ENCODE measurements around the gene TPBGL.

The TPBGL gene

DNA sequence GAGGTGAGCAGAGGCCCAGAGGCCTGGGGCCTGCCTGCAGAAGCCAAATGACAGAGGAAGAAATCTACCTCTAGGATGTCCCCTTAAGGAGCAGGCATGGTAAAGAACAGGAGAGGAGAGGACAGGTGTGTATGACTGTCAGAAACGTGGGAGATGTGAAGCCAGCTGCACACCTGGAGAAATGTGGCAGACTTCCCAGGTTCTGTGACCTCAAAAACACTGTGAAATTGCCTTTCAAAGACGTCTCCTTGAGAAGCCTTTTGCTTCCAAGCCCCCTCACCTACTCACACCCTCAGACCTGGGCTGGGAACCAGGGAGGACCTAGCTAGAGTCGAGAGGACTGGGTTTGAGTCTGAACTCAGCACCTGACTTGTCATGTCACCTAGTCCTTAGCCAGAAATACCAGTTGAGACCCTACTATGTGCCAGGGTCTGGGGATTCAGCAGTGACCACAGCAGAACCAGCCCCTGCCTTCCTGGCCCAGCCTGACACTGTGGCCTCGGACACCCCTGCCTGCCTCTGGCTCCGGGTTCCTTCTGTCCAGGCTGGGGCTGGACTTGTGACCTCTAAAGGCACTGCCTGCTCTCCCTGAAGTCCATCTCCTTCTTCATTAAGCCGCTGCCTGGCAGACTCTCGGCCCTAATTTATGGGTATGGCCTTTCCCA lies 5.6 kb downstream of the TPBGL start:
- no peak for DNase-seq (ENCODE audit: low read depth)

DNA sequence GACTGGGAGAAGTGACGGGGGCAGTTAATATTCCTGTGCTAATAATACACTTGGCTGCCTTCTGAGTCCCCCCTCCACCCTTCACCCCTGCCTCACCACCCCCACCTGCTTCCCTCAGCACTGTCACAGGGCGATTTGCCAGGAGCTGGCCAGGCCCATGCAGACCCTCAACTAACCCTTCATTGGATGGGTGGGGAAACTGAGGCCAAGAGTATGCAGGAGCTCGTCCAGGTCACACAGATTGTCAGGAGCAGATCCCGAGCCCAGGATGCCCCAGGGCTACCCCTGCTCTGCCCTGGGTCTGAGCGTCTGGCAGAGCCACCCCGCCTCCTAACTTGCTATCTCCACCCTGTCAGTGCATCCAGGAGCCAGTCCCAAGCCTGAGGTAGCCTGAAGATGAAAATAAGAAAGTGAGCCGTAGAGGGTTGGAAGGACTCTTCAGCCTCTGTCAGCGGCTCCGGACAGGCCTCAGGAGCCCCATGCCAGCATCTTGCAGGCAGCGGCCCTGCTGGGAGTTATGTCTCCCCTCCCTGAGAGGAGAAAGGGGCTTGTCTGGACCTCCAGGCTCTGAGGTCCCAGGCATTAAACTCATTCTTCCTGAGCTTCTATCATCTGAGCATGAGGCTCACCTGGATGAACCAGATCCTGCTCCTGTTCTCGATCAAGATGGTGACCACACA lies 6.2 kb downstream of the TPBGL start:
- DNase-seq (ENCODE audit: low read depth): no peak

DNA sequence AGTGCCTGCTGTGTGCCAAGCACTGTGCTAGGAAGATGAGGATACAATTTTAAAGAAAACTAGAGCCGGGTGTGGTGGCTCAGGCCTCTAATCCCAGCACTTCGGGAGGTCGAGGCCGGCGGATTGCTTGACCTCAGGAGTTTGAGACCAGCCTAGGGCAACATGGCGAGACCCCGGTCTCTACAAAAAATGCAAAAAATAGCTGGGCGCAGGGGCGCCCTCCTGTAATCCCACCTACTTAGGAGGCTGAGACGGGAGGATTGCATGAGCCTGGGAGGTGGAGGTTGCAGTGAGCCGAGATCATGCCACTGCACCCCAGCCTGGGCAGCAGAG lies 8.3 kb downstream of the TPBGL start:
- no peak for DNase-seq (ENCODE audit: low read depth)

DNA sequence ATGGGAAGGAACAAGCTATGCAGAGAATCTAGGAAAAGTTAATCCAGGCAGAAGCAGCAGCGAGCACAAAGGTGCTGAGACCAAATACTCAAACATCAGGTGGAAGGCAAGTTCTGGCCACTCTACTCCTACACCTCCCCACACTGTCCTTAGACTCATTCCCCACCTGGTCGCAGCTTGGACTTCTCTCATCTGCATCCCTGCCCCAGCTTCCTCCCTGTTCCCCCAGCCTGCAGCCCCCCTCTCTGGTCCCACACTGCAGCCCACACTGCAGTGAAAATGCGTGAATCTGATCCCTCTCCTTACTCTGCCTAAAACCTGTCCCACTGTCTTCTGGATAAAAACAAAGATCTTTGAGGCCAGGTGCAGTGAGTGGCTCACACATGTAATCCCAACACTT lies 9.1 kb downstream of the TPBGL start:
- DNase-seq (ENCODE audit: low read depth): no peak

DNA sequence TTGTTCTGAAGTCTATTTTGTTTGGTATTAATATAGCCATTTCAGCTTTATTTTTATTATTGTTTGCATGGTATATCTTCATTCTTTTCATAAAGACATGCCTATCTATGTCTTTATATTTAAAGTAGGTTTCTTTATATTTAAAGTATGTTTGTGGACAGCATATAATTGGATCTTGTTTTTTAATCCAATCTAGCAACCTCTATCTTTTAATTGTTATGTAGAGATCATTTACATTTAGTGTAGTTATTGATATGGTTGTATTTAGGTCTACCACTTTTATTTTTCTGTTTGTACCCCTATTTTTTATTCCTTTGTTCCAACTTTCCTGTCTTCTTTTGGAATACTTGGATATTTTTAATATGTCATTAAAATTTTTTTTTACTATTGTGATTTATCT lies 13.8 kb downstream of the TPBGL start:
- DNase-seq (ENCODE audit: low read depth): no peak

DNA sequence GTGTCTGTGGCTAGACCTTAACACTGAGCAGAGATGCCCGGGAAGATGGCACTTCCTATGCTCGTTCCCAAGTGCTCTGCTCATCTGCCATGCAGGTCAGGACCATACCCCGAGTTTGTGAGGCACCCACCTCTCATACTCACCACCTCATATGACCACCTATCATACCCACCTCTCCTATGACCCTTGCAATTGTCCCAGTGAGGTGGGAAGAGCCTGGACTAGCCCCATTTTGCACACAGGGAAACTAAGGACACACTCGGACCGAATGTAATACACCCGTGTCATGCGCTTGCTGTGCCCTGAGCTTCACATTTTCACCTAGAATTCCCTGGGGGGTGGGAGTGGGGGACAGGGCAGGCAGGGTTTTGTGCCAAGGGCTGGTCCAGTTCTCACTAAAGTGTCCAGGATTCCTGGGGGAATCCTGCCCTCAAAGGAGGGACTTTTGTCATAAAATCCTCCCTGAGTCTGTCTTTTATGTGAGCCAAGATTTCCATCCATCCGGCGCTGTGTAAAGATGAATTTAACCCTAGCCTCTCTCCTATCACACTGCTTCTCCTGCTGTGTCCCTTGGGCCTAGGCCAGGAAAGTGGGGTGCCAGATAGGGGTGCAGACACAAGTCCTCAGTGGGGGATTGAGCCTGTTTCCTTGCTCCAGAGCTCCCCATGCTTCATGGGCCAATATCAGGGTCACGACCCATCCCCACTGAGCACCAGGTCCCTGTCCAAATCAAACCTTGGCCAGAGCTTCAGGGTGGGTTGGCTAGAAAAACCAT lies 20.0 kb downstream of the TPBGL start:
- no peak for DNase-seq (ENCODE audit: low read depth)

DNA sequence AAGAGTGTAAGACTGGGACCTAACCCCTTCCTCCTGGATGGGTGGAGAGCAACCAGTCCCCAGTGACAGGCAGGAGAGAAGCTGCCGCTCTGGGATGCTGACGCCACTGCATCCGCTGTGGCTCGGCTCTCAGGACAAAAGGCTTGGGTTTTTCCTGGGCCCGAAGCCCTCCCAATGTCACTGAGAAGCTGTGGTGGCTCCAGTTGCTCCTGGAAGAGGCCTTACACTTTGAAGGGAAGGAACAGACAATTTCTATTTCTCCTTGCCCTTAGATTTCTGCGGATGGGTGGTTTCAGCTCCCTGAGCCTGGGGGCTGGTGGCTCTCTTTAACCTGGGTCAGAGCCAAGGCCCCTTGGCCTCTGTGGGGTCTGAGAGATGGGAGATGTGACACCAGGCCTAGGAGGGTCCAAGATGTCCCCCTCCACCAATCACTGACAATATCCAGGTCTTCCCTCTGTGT lies 21.4 kb downstream of the TPBGL start:
- DNase-seq (ENCODE audit: low read depth): no peak

DNA sequence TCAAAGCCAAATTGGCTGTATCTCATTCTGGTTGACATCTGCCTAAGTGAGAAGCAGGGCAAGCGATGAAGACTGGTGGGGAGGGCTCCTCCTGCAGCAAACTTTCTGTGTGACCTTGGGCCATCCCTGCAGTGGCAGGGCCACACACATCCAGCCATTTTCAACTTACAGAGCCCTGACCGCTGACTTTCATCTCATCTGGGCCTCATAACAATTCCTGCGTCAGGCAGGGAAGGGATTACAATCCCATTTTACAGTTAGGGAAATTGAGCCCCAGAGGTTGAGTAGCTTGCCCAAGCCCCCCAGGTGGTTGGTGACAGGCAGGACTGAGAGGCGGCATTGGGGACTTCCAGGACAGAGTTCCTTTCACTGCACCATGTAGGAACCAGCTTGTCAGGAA lies 21.9 kb downstream of the TPBGL start:
- DNase-seq (ENCODE audit: low read depth): no peak

DNA sequence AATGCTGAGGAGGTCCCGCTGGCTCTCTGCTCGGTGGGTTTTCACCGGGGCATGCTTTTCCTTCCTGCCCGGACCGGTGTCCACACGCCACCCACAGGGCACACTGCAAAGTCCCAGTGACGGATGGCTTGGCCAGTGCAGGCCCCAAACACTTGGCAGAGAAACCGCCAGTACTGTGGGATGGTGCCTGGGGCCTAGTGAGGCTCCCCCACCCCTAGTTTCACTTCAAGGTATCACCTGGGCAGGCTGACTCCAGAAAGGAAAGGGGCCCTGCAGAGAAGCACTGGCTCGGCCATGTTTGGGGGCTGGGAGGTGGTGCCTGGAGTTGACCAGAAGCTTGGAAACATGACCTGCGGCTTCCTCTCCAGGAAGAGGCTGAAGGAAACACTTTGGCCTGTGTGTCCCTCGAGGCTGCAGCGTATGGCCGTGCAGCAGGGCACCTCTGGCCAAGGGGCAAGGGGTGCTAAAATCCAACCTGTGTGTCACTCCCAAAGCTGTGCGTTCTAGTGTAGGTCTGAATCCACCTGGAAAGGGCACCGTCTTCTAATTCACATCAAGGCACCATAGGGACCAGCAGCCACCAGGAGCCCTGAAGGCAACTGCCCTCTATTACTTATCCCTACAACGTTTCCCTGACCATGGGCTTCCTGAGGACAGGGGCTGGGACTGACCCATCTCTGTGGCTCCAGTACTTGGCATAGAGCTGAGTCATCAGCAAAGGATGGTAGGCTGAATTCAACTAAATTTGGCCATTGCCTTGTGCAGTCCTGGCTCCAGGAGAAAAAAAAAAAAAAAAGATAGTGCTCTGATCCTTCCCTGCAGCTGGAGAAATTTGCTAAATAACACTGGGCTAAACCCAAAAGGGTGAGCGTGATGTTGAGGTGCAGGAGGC lies 22.6 kb downstream of the TPBGL start:
- no peak for DNase-seq (ENCODE audit: low read depth)

DNA sequence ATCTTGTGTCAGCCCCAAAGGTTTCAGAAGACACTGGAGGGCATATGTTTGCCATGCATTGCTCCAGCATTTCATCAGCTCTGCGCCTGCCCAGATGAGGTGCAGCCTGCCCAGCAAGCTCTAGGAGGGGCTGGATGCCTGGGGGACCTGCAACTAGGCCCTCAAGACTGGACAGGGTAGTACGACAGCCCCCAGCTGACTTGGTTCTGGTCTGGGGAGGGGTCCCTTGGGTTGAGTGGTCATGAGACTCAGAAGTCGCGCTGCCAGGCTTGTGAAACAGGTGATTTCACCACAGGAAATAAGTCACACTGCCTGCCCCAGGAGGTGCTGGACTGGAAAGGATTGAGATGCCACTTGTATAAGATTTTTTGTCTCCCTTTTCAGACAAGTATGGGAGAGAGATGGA lies 23.4 kb downstream of the TPBGL start:
- no peak for DNase-seq (ENCODE audit: low read depth)

DNA sequence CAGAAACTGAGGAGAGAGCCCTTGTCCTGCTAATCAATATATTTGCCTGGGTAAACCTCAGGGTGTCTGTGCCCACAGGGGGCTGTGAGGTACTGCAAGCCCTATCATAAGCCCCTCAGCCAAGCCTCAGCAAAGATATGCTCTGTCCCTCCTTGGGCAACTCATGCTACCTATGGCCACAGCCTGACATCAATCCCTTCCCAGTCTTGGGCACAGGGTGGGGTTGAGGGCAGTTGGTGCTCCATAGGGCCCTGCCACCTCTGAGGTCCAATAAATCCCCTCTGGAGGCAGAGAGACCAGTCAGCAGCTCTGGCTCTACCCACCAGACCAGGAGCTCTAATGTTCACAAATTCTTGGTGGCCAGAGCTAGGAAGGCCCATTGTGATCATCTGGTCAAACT lies 23.8 kb downstream of the TPBGL start:
- DNase-seq (ENCODE audit: low read depth): no peak

DNA sequence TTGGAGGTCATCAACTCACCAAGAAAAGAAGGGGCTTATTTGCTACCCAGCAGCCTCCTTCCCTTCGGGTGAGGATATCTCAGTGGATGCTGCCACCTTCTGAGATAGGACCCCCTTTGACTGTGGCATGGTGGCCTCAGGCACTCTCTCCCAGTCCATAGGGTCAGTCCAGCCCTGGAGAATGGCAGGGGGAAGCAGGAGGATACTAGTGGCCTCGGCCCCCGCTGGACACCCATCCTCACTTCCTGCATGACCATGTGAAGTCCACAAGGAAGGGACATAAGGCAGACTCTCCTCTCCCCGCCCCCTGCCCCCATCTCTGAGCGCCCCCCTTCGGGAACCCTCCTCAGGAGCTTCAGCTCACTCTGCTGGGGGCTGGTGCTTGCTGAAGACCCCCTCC lies 24.4 kb downstream of the TPBGL start:
- no peak for DNase-seq (ENCODE audit: low read depth)

DNA sequence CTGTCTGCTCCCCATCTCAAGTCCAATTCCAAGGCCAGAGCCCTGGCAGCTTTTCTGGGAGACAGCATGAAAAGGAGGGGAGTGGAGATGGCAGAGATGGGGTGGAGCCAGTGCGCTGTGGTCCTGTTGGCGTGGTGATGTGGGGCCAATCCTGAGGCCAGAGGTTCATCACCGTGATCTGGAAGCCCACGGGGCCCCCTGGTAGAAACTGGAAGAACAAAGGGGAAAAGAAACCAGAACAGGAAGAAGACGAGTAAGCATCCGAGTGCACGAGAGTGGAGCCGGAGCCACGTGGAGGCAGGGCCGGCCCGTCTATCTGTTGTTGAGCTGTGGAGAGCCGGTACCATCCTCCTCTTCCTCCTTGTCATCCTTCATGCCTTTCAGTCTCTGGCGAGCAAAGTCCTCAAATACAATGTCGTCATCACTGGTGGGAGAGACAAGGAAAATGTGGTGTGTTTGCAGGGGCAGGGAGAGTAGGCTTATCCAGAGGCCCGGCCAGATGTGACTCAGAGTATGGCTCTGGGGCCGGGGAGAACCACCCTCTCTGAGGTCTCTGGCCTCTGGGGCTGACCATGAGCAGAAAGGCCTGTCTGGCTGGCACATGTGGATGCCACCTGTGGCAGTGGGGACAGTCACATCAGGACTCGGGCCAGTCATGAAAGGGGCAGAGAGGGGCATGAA lies 25.4 kb downstream of the TPBGL start:
- DNase-seq (ENCODE audit: low read depth): no peak

DNA sequence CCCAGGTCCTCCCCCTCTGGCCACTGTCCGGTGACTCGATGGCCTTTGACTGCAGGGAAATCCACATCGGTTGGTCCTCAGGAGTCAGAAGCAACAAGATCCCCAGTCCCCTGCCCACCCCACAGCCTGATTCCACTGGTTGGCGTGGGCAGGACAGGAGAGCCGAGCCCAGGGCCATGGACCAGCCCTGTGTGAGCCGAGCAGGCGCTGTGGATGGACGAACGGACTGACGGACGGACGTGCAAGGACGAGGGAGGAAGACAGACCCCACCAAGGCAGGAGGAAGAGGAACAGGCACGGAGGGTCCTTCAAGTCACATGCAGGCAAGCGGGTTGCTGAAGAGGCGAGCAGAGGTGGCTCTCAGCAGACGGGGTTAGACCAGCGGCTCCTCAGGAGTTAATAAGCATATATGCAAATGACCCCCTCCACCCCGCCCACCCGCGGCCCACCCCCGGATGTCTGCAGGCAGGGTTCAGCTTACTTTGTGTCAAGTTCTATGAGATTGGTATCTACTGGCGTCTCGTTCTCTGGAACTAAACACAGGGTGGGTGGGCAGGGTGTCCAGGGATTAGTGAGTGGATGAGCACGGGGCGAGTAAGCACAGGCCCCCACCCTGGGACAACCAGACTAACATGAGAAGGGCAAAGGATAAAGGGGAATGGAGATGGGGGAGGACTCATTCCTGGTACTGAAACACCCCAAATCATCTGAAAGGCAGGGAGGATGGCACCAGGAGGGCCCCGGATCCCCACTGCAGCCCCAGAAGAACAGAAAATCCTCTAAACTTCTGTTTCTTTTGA lies 26.8 kb downstream of the TPBGL start:
- DNase-seq (ENCODE audit: low read depth): no peak

DNA sequence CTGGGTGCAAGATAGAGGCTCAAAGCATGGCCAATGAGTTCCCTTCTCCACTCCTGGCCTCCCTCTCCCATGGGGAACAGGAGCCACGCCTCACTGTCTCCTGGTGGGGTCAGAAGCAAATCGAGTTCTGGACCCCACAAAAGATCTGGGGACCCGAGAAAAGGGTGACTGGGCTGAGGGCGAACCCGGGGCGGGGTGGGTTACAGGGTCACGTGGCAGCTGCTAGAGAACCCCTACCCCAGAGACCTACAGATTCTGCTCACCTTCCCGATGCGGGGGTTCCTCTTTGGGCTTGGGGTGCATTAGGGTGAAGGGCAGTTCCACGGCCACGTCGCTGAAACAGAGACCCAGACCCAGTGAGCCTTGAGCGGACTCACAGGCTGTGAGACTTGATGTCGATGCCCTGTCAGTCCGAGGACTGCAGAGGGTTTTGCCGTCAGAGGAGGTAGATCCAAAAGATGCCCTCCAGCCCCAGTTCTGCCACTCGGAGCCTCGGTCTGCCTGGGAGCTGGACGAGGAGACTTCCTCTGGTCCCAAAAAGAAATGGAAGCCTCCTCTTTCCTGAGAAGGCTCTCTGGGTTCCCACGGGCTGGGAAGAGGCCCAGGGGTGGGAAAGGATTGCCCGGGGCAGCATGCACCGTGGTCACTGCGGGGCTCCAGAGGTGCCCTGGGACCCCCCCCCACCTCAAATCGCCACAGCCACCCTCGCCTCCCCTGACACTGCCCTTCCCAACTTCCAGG lies 28.2 kb downstream of the TPBGL start:
- DNase-seq (ENCODE audit: low read depth): no peak

DNA sequence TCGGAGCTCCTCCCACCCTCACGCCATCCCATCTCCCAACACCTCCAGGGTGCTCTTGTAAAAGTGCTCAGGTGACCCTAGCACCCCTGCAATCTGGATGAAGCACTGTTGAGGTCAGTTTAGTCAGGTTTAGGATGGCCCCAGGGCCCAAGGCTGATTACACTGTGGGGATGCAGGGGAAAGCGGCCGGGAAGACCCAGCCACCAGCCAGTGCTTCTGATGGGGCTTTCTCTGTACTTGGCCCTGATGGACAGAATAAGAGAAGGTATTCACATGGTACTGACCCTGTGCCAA lies 28.7 kb downstream of the TPBGL start:
- DNase-seq (ENCODE audit: low read depth): no peak

DNA sequence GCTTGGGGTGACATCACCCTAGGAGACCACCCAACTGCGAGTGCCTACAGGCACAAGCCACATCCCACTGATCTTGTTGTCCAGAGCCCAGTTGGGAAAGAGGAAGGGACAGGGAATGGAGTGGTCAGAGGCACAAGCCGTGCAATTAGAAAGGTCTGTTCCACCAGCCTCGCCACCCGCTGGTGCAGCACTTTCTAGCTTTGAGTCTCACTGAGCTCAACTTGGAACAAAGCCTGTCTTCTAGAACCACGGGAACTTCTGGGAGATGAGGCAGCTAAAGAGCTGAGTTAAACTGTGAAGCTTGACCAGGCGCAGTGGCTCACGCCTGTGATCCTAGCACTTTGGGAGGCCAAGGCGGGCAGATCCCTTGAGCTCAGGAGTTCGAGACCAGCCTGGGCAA lies 29.3 kb downstream of the TPBGL start:
- DNase-seq (ENCODE audit: low read depth): no peak

DNA sequence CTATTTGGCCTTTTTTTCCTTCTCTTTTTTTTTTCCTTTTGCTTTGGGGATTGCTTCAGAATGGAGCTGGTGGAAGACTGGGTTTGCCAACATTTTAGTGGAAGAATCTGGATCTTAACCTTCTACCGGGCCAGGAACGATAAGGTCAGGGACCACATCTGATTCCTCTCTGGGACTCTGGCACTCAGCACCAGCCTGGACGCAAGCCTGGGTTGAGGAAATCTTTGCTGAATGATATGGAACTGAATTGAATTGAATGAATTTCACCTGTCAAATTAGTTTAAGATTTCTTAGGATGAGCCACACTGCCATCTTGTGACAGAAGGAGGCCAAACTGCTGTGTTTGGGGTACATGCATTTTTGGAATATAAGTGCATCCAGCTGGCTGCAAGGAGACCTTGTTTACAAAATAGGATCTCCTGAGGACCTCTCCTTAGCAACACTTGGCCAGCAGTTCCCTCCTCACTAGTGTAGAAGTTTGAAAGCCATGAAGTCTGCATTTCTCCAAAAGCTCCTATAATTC lies 30.4 kb downstream of the TPBGL start:
- no peak for DNase-seq (ENCODE audit: low read depth)

DNA sequence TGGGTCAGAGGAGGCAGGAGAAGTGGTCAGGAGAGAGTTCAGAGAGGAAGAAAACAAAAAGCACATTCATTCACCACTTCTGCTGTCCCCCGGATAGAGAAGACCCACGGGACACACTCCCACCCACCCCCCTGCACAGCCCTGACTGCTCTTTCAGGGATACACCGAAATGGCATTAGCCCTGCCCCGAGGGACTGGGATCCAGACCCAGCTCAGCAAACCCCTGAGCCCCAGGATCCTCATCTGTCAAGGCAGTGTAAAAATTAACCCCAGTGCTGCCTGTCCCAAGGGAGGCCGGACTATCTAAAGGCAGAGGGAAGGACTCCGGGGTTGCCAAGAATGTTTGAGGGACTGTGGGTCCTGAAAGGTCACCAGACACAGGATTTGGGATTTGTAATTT lies 31.2 kb downstream of the TPBGL start:
- DNase-seq (ENCODE audit: low read depth): no peak

DNA sequence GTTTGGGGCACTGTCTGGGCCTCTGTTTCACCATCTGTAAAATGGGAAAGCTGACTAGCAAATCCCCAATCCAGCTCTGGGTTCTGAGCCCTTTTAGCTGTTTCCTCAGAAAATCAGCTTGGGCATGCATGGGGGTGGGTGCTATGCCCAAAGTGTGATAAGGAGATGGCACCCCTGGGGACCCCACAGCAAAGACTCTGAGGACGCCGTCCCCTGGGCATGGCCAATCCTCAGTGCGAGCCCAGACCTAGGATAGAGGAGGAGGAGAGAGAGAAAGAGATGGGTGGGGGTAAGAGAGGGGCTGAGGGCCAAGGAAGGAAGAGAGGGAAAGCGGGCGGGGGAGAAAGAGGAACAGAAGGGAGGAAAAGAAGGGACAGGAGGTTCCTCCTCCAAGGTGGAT lies 31.8 kb downstream of the TPBGL start:
- DNase-seq (ENCODE audit: low read depth): no peak
